CD4-positive, alpha-beta T cell treated with Interleukin-6 at 100 ng/mL for 8 hours (primary cell): ENCODE data around the gene NFIA.

Experiments used
- DNase-seq: peaks from one replicate; pipeline ENCODE4 v3.0.0-alpha.2; 2020; ENCODE audit warnings: mixed read lengths, low spot score

The NFIA gene

GRCh38 chr1:61215676-61216289 lies 133.4 kb downstream of the NFIA start:
- no peak for DNase-seq

GRCh38 chr1:61220536-61220935 lies 138.2 kb downstream of the NFIA start:
- no peak for DNase-seq

DNA sequence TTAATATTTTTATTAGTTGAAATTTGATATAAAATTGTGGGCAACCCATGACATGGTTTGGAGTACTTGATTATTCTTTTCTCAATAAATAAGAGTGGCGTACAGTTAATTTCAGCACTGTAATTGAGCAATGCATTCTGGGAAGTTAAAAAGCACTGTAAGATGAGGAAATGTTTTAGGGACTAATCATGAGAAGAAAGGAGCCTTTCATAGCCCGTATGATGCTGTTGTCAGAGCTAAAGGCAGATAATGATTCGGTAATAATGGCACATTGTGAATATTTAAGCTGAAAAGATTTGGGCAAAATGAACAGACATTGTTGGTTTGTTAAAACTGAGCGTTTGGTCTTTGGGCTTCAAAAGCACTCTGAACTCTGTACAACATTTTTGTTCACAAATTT lies 139.3 kb downstream of the NFIA start:
- DNase-seq = no peak

DNA sequence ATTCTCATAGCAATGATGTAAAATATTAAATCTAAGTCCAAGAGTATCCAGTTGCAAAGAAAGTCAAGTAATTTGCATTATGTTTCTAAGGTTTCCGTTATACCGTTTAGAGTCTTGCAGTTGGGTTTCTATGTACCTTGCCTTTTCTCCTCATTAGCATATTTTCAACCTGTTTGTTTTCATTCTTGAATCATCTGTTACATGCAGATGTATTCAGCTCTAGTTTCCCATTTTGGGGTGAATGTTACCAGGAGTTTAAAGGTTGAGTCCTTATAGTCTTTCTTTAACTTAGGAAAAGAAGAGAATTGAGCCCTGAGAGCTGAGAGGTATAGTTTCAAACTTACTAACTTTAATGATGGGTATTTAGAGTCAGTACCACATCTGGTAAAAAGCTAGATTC lies 139.9 kb downstream of the NFIA start:
- DNase-seq = no peak

- no peak for DNase-seq
Observed at GRCh38 chr1:61223140-61223539, 140.8 kb downstream of the NFIA start.

DNA sequence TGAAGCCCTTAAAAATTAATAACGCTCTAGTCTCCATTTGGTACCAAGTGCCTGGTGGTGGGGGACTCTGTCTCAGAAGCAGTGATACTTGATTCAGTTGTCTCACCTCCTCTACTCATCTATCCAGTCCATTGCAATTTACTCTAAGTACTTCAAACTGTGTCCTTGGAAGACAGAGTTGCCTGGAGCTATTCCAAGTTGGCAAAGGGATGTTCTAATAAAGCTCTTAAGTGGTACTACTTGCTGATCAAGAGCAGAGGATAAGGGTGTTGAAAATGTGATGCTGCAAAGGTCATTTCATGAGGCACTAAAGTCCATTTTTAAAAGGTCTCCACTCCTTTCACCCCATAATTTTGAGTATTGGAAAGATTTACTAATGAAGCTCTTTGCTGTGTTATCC lies 142.2 kb downstream of the NFIA start:
- DNase-seq = no peak

GRCh38 chr1:61225478-61225877 lies 143.1 kb downstream of the NFIA start:
- no peak for DNase-seq

DNA sequence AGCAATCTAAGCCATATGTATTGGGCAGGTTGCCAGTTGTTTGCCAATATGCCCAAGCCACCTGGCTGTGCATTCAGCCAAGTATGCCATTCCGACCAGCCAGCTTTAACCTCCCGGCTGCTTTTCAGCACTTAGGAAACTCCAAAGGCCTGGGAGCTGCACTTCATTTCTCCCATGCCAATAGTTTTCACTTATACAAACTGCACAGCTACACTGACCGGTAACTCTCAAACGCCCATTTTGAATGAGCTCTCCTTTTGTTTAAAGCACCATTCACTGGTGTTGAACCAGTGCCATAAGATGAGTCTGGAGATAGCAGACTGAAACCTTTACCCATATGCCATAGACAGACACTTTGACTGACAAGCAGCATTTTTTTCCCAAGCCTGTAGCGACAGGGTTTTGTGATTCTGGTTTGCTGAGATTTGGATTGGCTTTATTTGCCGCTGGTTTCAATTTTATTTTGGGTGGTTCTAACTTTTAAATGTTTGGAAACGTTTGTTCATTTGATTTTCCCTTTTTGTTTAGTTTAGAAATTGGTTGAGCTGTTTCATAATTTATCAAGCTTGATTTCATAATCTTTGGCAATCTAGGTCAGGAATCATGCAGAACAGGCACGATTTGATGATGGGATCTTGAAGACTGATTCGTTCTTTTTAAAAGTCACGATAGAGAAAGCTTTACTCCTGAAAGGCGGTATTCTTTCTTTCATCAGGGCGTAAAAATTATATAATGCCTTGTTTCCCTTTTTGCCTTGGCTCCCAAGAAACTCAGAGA lies 144.6 kb downstream of the NFIA start:
- no peak for DNase-seq

- no peak for DNase-seq
Observed at GRCh38 chr1:61227857-61228550, 145.6 kb downstream of the NFIA start.

GRCh38 chr1:61230523-61230922 lies 148.2 kb downstream of the NFIA start:
- DNase-seq = no peak

GRCh38 chr1:61231795-61232194 lies 149.4 kb downstream of the NFIA start:
- DNase-seq = no peak

GRCh38 chr1:61233121-61233660 lies 150.8 kb downstream of the NFIA start:
- no peak for DNase-seq

- no peak for DNase-seq
Observed at GRCh38 chr1:61234587-61234919, 152.2 kb downstream of the NFIA start.

DNA sequence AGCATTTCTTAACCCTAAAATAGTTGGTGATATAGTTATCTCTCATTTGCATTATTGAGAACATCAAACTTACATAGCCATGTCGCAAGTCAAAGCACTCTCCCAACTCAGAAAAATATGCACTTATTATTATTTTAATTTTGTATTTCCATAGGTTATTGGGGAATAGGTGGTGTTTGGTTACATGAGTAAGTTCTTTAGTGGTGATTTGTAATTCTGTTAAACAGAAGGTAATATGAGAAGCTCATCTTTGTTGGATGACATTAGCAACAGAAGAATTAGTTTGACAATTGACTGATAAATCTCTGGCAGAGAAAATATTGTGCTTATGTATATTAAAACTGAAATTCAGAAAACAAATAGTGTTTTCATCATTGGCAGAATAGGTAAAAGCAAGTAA lies 154.8 kb downstream of the NFIA start:
- DNase-seq = no peak

DNA sequence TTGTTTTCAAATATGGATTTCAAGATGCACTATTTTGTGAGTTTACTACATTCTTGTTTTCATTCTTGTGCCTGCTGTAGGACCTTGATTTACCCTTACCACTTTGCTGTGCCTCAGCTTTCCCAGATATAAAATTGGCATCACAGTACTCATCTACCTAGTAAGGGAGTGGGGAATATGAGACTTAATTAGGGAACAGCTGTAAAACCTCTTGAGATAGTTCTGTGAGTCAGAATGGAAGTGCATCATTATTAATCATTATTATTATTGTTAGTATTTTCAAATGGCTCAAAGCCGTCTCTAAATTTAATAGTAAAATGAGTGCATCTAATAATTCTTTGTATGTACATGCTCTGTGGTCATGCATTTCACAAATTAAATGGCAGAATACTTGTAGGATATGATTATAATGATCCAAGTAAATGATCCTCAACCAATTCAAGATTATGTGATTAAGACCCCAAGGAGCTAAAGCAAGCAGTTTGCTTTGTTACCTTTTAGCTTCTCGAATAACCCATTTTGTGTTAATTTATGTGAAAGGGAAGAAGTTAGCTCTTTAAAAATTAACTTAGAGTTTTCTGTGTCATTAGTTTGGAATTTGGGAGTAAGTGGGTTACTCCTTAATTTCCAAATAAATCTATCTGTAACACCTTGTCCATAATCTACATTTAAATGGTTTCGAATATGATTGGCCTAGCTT lies 155.4 kb downstream of the NFIA start:
- no peak for DNase-seq

DNA sequence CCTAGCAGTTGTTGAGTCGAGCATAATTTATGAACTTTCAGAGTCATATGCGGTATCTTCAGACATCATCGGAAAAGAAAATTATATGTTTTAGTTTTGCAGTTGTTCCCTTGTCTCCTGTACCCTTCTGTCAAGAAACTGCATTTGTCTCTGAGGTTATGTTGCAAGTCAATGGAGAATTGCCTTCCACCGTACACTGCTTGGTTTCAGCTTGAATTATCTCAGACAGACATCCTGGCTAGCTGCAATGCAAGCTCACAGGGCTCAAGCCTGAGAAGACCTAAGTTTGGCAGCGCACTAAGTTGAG lies 156.0 kb downstream of the NFIA start:
- DNase-seq = no peak

DNA sequence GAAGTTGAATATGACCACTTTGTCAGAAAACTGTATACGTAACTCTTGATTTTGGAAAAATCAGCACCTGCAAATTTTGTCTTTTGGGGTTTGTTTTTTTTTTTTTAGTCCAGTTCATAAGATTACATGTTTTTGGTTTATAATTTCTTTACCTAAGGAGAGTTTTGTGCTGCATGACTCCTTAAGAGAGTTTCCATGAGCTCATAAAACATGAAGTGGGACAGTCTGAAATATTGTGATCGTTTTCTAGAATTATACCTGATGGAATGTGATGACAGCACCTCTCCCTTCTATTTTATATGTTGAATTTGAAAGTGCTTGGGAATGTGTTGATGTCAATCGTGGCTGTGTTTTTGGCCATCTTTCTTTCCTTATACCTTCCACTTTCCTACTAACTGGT lies 158.5 kb downstream of the NFIA start:
- DNase-seq = no peak

DNA sequence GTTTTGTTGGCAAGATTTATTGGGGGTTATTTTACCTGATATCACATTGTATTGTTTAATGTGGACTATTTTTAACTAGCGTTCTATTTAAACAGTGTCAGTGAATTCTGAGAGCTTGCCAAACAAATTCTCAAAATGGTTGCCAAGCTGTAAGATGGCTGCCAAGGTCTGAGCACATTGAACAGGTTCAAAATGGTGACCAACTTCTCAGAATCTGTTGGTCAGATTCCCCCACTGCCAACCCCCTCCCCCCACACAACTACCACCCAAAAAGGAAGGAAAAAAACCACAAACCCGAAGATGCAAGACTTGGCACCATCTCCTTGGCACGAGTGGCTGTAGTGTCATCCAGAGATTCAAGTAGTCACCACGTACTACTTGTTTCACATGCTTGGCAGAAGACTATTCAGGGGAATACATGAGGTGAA lies 159.1 kb downstream of the NFIA start:
- no peak for DNase-seq

- no peak for DNase-seq
Observed at GRCh38 chr1:61241973-61242381, 159.6 kb downstream of the NFIA start.

GRCh38 chr1:61244114-61244513 lies 161.8 kb downstream of the NFIA start:
- no peak for DNase-seq

DNA sequence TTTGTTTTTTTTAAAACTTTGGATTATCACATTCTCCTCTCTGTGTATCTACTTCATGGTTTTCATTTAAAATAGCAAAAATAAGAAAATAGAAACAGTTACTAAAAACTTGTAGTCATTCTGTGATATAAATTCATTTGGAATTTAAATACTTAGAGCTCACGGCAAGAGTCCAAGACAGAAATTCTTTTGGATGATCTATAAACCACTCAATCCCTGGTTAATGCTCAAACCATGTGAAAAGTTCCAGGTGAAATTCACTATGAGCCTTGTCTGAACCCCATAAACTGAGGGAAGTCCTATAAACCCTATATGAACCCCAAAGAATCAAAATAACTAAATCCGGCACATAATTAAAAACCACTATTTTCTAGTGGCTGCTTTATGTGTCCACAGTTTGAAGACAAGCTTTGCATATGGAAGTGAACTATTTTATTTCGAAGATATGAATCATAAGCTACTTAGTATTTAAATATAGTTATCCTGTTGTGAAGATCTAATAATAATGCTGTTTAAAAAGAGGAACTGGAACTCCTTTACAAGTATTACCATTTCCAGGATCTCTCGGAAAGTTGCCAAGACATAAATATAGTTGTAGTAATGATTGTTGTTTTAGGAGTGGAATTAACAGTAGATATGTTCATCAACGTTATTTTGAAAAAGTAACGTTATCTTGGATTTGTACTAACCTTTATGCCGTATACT lies 163.5 kb downstream of the NFIA start:
- DNase-seq = no peak
